RWPE1 (cell line): ENCODE data around the gene ABCC11.
A peak's percentile ranks its signal among the peaks of the same experiment; 100 is the strongest.

Experiments
- CTCF ChIA-PET: fragments of 350-600 bp; sonication (Branson Sonifier 250); formaldehyde crosslinking; extraction: SDS; loops from one replicate; lab custom pipeline; 2021; lab: Yijun Ruan, JAX
- POLR2A ChIA-PET: fragments of 400-600 bp; formaldehyde crosslinking; extraction: SDS; loops from one replicate; lab custom pipeline; 2020; ENCODE audit warnings: antibody characterized with exemption; ENCODE audit not compliant: low non-redundant PET; lab: Yijun Ruan, JAX
- DNase-seq: peaks from one replicate; pipeline ENCODE4 v3.0.0; 2012; ENCODE audit warnings: low spot score
- H3K27ac ChIP-seq: fragments of 450-650 bp; 2 replicates; pipeline ENCODE4 v1.5.1; 2017
- TF ChIP-seq, protein P1 (sequence below): fragments of 450-650 bp; conservative IDR thresholded peaks from 2 replicates; pipeline ENCODE4 v1.5.1; 2017; ENCODE audit warnings: low read depth, mild to moderate bottlenecking

Gene ABCC11

GRCh38 chr16:48164907-48165715 is 82.2 kb downstream of the ABCC11 start:
- TF ChIP-seq, protein P1, sequence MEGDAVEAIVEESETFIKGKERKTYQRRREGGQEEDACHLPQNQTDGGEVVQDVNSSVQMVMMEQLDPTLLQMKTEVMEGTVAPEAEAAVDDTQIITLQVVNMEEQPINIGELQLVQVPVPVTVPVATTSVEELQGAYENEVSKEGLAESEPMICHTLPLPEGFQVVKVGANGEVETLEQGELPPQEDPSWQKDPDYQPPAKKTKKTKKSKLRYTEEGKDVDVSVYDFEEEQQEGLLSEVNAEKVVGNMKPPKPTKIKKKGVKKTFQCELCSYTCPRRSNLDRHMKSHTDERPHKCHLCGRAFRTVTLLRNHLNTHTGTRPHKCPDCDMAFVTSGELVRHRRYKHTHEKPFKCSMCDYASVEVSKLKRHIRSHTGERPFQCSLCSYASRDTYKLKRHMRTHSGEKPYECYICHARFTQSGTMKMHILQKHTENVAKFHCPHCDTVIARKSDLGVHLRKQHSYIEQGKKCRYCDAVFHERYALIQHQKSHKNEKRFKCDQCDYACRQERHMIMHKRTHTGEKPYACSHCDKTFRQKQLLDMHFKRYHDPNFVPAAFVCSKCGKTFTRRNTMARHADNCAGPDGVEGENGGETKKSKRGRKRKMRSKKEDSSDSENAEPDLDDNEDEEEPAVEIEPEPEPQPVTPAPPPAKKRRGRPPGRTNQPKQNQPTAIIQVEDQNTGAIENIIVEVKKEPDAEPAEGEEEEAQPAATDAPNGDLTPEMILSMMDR: peak; percentile 82
- ChIA-PET CTCF (interaction anchor here (0.6 to 2.6 kb wide), 17 partner anchors 9 to 1278 kb away, joined by 3 to 11 read pairs (median 4); partner anchors contain the start of genes DNAJA2 and NETO2), POLR2A (no interaction called here)
- peak; percentile 81 for DNase-seq
- H3K27ac ChIP-seq: no peak overlapping the region

DNA sequence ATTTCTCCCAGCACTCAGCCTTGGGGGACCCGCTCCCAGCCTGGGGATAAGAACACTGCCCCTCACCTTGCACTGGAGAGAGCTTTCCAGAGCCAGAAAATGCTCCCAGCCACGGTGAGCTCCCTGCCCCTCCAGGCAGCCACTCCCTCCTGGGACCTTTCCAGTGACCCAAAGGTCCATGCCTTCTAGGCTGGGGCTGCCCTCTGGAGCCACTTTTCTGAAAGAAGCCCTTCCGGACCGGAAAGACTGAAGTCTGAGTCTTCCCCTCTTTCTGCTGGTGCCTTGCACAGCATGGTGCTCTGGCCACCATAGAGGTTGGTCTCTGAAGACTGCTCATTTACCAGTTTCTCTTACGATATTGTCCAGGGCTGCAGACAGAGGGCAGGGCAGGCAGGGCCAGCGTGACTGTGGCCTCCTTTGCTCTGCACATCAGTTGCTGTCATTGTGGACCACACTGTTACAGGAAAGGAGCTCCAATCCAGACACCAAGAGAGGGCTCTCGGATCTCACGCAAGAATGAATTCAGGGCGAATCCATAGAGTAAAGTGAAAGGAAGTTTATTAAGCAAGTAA is 84.4 kb downstream of the ABCC11 start:
- POLR2A ChIA-PET: no interaction called here
- H3K27ac ChIP-seq: no peak overlapping the region
- TF ChIP-seq, protein P1: no peak
- CTCF ChIA-PET: no interaction called here
- DNase-seq: no peak

GRCh38 chr16:48161906-48162305 is 85.4 kb downstream of the ABCC11 start:
- TF ChIP-seq, protein P1: no peak
- ChIA-PET POLR2A (no interaction called here), CTCF (no interaction called here)
- H3K27ac ChIP-seq: no peak overlapping the region
- DNase-seq: no peak

GRCh38 chr16:48160575-48160974 is 86.8 kb downstream of the ABCC11 start:
- ChIA-PET POLR2A (no interaction called here), CTCF (no interaction called here)
- DNase-seq: no peak
- TF ChIP-seq, protein P1: no peak
- no peak overlapping the region for H3K27ac ChIP-seq

DNA sequence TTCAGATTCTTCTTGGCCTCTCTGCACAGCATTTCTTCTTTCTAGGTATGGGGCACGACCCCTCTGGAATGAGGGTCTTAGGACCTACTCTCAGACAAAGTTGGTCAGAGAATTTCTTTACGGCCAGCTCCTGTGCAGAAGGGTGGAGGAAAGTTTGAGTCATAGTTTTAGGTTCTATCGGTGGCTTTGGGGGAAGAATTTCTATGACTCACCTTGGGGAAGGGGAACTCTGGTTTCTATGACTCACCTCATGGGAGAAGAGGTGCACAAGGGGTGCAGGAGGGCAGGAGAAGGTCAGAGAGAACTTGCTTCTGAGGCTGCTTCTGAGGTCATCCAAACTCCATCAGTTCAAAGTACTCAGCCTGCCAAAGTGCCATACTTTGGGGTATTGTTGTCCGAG is 89.0 kb downstream of the ABCC11 start:
- ChIA-PET POLR2A (no interaction called here), CTCF (interaction anchor here (0.6 to 2.0 kb wide), 4 partner anchors 808 to 1235 kb away, joined by 3 to 8 read pairs (median 3); partner anchors contain the start of gene NETO2)
- peak; percentile 74 for DNase-seq
- TF ChIP-seq, protein P1: no peak
- H3K27ac ChIP-seq: no peak overlapping the region

DNA sequence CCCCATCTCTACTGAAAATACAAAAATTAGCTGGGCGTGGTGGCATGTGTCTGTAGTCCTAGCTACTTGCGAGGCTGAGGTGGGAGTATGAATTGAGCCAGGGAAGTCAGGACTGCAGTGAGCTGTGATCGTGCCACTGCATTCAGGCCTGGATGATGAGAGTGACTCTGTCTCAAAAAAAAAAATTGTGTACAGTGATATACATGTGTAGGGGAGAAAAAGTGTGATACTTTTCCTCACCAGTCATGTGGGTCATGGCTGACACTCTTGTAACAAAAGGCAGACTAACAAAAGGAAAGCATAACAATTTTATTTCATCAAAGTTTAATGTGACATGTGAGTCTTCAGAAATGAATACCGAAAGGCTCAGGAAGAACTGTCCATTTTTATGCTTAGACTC is 89.5 kb downstream of the ABCC11 start:
- TF ChIP-seq, protein P1: no peak
- ChIA-PET CTCF (interaction anchor here (0.7 to 2.0 kb wide), 4 partner anchors 676 to 1235 kb away, joined by 3 to 8 read pairs (median 6); partner anchors contain the start of gene NETO2), POLR2A (no interaction called here)
- no peak overlapping the region for H3K27ac ChIP-seq
- no peak for DNase-seq
